CD4-positive, alpha-beta T cell treated with Interleukin-6 for 4 hours (primary cell): Measurements from ENCODE around the gene ARHGAP8.

Source experiments
- DNase-seq: peaks from one replicate; pipeline ENCODE4 v3.0.0-alpha.2; 2020; ENCODE audit warnings: mixed read lengths

ARHGAP8 gene

GRCh38 chr22:44865193-44866057, 113.0 kb downstream of the ARHGAP8 start:
- no peak for DNase-seq

- no peak for DNase-seq
Observed at GRCh38 chr22:44869196-44869595, 116.8 kb downstream of the ARHGAP8 start.

- no peak for DNase-seq
Observed at GRCh38 chr22:44870021-44870420, 117.6 kb downstream of the ARHGAP8 start.

- no peak for DNase-seq
Observed at GRCh38 chr22:44871782-44872181, 119.4 kb downstream of the ARHGAP8 start.

- no peak for DNase-seq
Observed at GRCh38 chr22:44876921-44877320, 124.5 kb downstream of the ARHGAP8 start.

- no peak for DNase-seq
Observed at GRCh38 chr22:44878483-44879300, 126.3 kb downstream of the ARHGAP8 start.

GRCh38 chr22:44879301-44879680, 126.9 kb downstream of the ARHGAP8 start:
- DNase-seq, result no peak

- no peak for DNase-seq
Observed at GRCh38 chr22:44880610-44881290, 128.4 kb downstream of the ARHGAP8 start.

GRCh38 chr22:44881624-44882023, 129.2 kb downstream of the ARHGAP8 start:
- no peak for DNase-seq

GRCh38 chr22:44882226-44882905, 130.0 kb downstream of the ARHGAP8 start:
- DNase-seq, result no peak

- DNase-seq, result no peak
Observed at GRCh38 chr22:44883011-44883421, 130.6 kb downstream of the ARHGAP8 start.

GRCh38 chr22:44884562-44884961, 132.2 kb downstream of the ARHGAP8 start:
- DNase-seq, result no peak

GRCh38 chr22:44884968-44885805, 132.8 kb downstream of the ARHGAP8 start:
- no peak for DNase-seq

- no peak for DNase-seq
Observed at GRCh38 chr22:44885806-44886360, 133.5 kb downstream of the ARHGAP8 start.

GRCh38 chr22:44887941-44888366, 135.6 kb downstream of the ARHGAP8 start:
- DNase-seq, result no peak

GRCh38 chr22:44888491-44889254, 136.3 kb downstream of the ARHGAP8 start:
- DNase-seq, result no peak

GRCh38 chr22:44889255-44889878, 137.0 kb downstream of the ARHGAP8 start:
- DNase-seq, result no peak

GRCh38 chr22:44890416-44891292, 138.3 kb downstream of the ARHGAP8 start:
- DNase-seq, result no peak

GRCh38 chr22:44891293-44891747, 138.9 kb downstream of the ARHGAP8 start:
- DNase-seq, result no peak
